ENCODE data around the gene RBM6. TPM values are rescaled to one million over a fixed set of nuclear protein-coding genes. Genes with fewer than 3 reads are reported as not detected.
A peak's percentile ranks its signal among the peaks of the same experiment; 100 is the strongest.

RBM6 gene
- total RNA-seq, 1 donor from 2014 or later, result 53.9 TPM

GRCh38 chr3:49998326-49998725, 58.4 kb downstream of the RBM6 start:
- no peak overlapping the region for H3K27ac ChIP-seq (ENCODE audit: low read depth, low read length)
- no peaks in the 10 kb centered on the region for H3K9me3 ChIP-seq (ENCODE audit: insufficient read depth, low read depth, low read length)
- peaks cover 27% of the 10 kb centered on the region for H3K79me2 ChIP-seq (ENCODE audit: insufficient read depth, low read length)
- peaks cover 14% of the 10 kb centered on the region for H3K36me3 ChIP-seq (ENCODE audit: insufficient read depth, low read length)
- H3K4me2 ChIP-seq (ENCODE audit: low read length), result no peak overlapping the region
- Mint-ChIP-seq H3K9me3 (ENCODE audit: unreplicated experiment) (no peaks in the 10 kb centered on the region), H3K27me3 (ENCODE audit: low read depth, unreplicated experiment) (no peaks in the 10 kb centered on the region), H3K4me3 (ENCODE audit: unreplicated experiment) (no peak overlapping the region), H3K4me1 (ENCODE audit: low read depth, unreplicated experiment) (peaks cover 15% of the 10 kb centered on the region), H3K36me3 (ENCODE audit: low read depth, unreplicated experiment) (peaks cover 6% of the 10 kb centered on the region), H3K27ac (ENCODE audit: unreplicated experiment) (no peak overlapping the region)
- no peaks in the 10 kb centered on the region for H3K27me3 ChIP-seq (ENCODE audit: insufficient read depth, low read length)
- H2AFZ ChIP-seq (ENCODE audit: low read depth, low read length), result no peak overlapping the region
- DNase-seq (ENCODE audit: low read depth) (peak; percentile 32), FAIRE-seq (no peak)
- no peak for TF ChIP-seq CTCF (IDR thresholded peaks at IDR 0.05; ENCODE audit: insufficient read depth, low read depth, low read length)
- no peak for TF ChIP-seq EZH2 (IDR thresholded peaks at IDR 0.05; ENCODE audit: insufficient read depth, low read length)
- peaks cover 33% of the 10 kb centered on the region for H4K20me1 ChIP-seq (ENCODE audit: insufficient read depth, low read length)
- H3K9ac ChIP-seq (ENCODE audit: low read length), result no peak overlapping the region
- H3K4me3 ChIP-seq (ENCODE audit: insufficient read depth, low read depth, low read length), result no peak overlapping the region
- H3K4me1 ChIP-seq (ENCODE audit: insufficient read depth, low read length), result peaks cover 7% of the 10 kb centered on the region

- no peak overlapping the region for H3K9ac ChIP-seq (ENCODE audit: low read length)
- H3K4me1 Mint-ChIP-seq (ENCODE audit: low read depth, unreplicated experiment), result peaks cover 15% of the 10 kb centered on the region
- no peak for FAIRE-seq
- H3K27me3 ChIP-seq (ENCODE audit: insufficient read depth, low read length), result no peaks in the 10 kb centered on the region
- no peak overlapping the region for H3K4me3 ChIP-seq (ENCODE audit: insufficient read depth, low read depth, low read length)
- H3K27ac ChIP-seq (ENCODE audit: low read depth, low read length), result no peak overlapping the region
- H3K9me3 ChIP-seq (ENCODE audit: insufficient read depth, low read depth, low read length), result no peaks in the 10 kb centered on the region
- H3K79me2 ChIP-seq (ENCODE audit: insufficient read depth, low read length), result peaks cover 44% of the 10 kb centered on the region
- H3K9me3 Mint-ChIP-seq (ENCODE audit: unreplicated experiment), result no peaks in the 10 kb centered on the region
- no peak overlapping the region for H3K4me2 ChIP-seq (ENCODE audit: low read length)
- no peak for TF ChIP-seq EZH2 (IDR thresholded peaks at IDR 0.05; ENCODE audit: insufficient read depth, low read length)
- no peak for TF ChIP-seq CTCF (IDR thresholded peaks at IDR 0.05; ENCODE audit: insufficient read depth, low read depth, low read length)
- H3K4me1 ChIP-seq (ENCODE audit: insufficient read depth, low read length), result peaks cover 7% of the 10 kb centered on the region
- peaks cover 46% of the 10 kb centered on the region for H4K20me1 ChIP-seq (ENCODE audit: insufficient read depth, low read length)
- peaks cover 12% of the 10 kb centered on the region for H3K36me3 ChIP-seq (ENCODE audit: insufficient read depth, low read length)
- H3K36me3 Mint-ChIP-seq (ENCODE audit: low read depth, unreplicated experiment), result peaks cover 12% of the 10 kb centered on the region
- DNase-seq (ENCODE audit: low read depth), result no peak
- no peaks in the 10 kb centered on the region for H3K27me3 Mint-ChIP-seq (ENCODE audit: low read depth, unreplicated experiment)
- no peak overlapping the region for H3K4me3 Mint-ChIP-seq (ENCODE audit: unreplicated experiment)
- H2AFZ ChIP-seq (ENCODE audit: low read depth, low read length), result no peak overlapping the region
- H3K27ac Mint-ChIP-seq (ENCODE audit: unreplicated experiment), result no peak overlapping the region
These were observed 61.6 kb downstream of the RBM6 start for GRCh38 chr3:50001511-50001910.

GRCh38 chr3:50003216-50003615, 63.3 kb downstream of the RBM6 start:
- Mint-ChIP-seq H3K27ac (ENCODE audit: unreplicated experiment) (no peak overlapping the region), H3K36me3 (ENCODE audit: low read depth, unreplicated experiment) (peaks cover 12% of the 10 kb centered on the region), H3K27me3 (ENCODE audit: low read depth, unreplicated experiment) (no peaks in the 10 kb centered on the region), H3K4me3 (ENCODE audit: unreplicated experiment) (no peak overlapping the region), H3K4me1 (ENCODE audit: low read depth, unreplicated experiment) (peaks cover 11% of the 10 kb centered on the region), H3K9me3 (ENCODE audit: unreplicated experiment) (no peaks in the 10 kb centered on the region)
- FAIRE-seq (no peak), DNase-seq (ENCODE audit: low read depth) (peak; percentile 49)
- TF ChIP-seq CTCF (IDR thresholded peaks at IDR 0.05; ENCODE audit: insufficient read depth, low read depth, low read length), result no peak
- TF ChIP-seq EZH2 (IDR thresholded peaks at IDR 0.05; ENCODE audit: insufficient read depth, low read length), result no peak
- Histone ChIP-seq H4K20me1 (ENCODE audit: insufficient read depth, low read length) (peaks cover 41% of the 10 kb centered on the region), H3K4me2 (ENCODE audit: low read length) (no peak overlapping the region), H3K79me2 (ENCODE audit: insufficient read depth, low read length) (peaks cover 44% of the 10 kb centered on the region), H3K4me1 (ENCODE audit: insufficient read depth, low read length) (peaks cover 6% of the 10 kb centered on the region), H3K9me3 (ENCODE audit: insufficient read depth, low read depth, low read length) (no peaks in the 10 kb centered on the region), H3K27me3 (ENCODE audit: insufficient read depth, low read length) (no peaks in the 10 kb centered on the region), H3K36me3 (ENCODE audit: insufficient read depth, low read length) (peaks cover 12% of the 10 kb centered on the region), H3K9ac (ENCODE audit: low read length) (no peak overlapping the region), H2AFZ (ENCODE audit: low read depth, low read length) (no peak overlapping the region), H3K27ac (ENCODE audit: low read depth, low read length) (no peak overlapping the region), H3K4me3 (ENCODE audit: insufficient read depth, low read depth, low read length) (no peak overlapping the region)

Measured in astrocyte (in vitro differentiated cells and primary cell).